Measurements from ENCODE around the gene RPS6KC1.

GRCh38 chr1:213287987-213288386 lies 236.9 kb downstream of the RPS6KC1 start:
- no peak for TF ChIP-seq POLR2A (IDR thresholded peaks at IDR 0.05)
- TF ChIP-seq, protein P1, sequence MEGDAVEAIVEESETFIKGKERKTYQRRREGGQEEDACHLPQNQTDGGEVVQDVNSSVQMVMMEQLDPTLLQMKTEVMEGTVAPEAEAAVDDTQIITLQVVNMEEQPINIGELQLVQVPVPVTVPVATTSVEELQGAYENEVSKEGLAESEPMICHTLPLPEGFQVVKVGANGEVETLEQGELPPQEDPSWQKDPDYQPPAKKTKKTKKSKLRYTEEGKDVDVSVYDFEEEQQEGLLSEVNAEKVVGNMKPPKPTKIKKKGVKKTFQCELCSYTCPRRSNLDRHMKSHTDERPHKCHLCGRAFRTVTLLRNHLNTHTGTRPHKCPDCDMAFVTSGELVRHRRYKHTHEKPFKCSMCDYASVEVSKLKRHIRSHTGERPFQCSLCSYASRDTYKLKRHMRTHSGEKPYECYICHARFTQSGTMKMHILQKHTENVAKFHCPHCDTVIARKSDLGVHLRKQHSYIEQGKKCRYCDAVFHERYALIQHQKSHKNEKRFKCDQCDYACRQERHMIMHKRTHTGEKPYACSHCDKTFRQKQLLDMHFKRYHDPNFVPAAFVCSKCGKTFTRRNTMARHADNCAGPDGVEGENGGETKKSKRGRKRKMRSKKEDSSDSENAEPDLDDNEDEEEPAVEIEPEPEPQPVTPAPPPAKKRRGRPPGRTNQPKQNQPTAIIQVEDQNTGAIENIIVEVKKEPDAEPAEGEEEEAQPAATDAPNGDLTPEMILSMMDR (IDR thresholded peaks at IDR 0.05), result no peak
- TF ChIP-seq EP300 (IDR thresholded peaks at IDR 0.05), result no peak

Data from ovary (tissue), 3 donors.